GM21576 (cell line): ENCODE measurements around the gene SLC25A6.
"Not testable (repeated sequence)": the region's sequence is repeated elsewhere in the genome, so short reads cannot be mapped to it uniquely, and the experiment has no call there.

Experiments used
- ATAC-seq: cut with Tn5 transposase; IDR thresholded peaks from one replicate; pipeline ENCODE4 v1.9.1; 2021; ENCODE audit warnings: mild to moderate bottlenecking, moderate library complexity; ENCODE audit not compliant: unreplicated experiment

The SLC25A6 gene

DNA sequence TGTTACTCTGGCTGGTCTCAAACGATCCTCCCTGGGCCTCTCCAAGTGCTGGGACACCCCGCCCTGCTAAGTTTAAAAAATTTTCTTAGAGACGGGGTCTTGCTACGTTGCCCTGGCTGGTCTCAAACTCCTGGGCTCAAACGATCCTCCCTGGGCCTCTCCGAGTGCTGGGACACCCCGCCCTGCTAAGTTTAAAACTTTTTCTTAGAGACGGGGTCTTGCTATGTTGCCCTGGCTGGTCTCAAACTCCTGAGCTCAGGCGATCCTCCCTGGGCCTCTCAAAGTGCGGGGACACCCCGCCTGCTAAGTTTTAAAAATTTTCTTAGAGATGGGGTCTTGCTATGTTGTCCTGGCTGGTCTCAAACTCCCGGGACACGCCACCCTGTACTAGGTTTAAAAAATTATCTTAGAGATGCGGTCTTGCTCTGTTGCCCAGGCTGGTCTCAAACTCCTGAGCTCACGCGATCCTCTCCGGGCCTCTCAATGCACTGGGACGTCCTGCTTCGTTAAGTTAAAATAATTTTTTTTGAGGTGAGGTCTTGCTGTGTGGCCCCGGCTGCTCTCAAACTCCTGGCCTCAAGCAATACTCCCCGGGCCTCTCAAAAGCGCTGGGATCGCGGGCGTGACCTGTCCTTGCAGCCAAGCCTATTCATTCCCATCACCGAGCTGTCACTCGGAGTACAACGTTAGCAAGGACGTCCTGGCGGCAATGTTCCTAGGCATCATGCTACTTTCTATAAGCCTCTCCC is 1.1 kb downstream of the SLC25A6 start:
- no peak for ATAC-seq

DNA sequence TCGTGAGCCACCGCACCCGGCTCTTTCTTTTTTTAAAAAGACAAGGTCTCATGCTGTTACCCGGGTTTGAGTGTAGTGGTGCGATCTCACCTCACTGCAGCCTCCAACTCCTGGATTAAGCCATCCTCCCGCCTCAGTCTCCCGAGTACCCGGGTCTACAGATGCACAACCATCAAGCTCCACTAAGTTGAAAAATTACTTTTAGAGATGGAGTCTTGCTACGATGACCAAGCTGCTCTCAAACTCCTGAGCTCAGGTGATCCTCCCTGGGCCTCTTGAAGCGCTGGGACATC is 2.0 kb downstream of the SLC25A6 start:
- no peak for ATAC-seq

DNA sequence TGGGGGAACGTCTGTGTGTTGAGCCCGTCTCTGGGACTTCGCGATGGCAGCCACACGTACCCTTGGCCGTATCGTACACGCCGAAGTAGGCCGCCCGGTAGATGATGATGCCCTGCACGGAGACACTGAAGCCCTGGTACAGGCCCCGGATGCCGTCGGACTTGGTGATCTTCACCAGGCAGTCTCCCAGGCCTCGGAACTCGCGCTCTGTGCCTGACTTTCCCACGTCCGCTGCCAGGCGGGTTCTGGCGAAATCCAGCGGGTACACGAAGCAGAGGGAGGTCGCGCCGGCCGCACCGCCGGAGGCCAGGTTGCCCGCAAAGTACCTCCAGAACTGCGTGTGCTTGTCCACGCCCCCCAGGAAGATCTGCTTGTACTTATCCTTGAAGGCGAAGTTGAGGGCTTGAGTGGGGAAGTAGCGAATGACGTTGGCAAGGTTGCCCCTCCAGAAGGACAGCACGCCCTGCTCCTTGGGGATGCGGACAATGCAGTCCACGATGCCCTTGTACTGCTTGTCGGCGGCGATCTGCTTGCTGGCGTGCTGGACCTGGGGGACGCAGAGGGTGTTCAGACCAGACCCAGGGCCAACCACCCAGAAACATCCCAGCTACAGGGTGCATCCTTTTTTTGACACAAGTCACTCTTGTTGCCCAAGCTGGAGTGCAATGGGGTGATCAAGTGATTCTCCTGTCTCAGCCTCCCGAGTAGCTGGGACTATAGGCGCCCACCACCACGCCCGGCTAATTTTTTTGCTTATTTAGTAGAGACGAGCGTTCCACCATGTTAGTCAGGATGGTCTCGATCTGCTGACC is 2.5 kb downstream of the SLC25A6 start:
- ATAC-seq: no peak

DNA sequence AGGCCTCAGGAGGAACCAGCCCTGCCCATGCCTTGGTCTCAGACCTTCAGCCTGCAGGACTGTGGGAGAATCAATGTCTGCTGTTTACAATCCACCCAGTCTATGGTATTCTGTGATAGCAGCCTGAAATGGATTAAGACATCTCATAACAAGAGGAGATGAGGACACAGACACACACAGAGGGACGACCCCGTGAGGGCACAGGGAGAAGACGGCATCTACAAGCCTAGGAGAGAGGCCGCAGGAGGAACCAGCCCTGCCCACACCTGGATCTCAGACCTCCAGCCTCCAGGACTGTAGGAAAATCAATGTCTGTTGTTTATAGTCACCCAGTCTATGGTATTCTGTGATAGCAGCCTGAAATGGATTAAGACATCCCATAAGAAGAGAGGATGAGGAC is 3.3 kb downstream of the SLC25A6 start:
- ATAC-seq: no peak

GRCh38 chrX:1387141-1387776 is 4.7 kb downstream of the SLC25A6 start:
- ATAC-seq: no peak

DNA sequence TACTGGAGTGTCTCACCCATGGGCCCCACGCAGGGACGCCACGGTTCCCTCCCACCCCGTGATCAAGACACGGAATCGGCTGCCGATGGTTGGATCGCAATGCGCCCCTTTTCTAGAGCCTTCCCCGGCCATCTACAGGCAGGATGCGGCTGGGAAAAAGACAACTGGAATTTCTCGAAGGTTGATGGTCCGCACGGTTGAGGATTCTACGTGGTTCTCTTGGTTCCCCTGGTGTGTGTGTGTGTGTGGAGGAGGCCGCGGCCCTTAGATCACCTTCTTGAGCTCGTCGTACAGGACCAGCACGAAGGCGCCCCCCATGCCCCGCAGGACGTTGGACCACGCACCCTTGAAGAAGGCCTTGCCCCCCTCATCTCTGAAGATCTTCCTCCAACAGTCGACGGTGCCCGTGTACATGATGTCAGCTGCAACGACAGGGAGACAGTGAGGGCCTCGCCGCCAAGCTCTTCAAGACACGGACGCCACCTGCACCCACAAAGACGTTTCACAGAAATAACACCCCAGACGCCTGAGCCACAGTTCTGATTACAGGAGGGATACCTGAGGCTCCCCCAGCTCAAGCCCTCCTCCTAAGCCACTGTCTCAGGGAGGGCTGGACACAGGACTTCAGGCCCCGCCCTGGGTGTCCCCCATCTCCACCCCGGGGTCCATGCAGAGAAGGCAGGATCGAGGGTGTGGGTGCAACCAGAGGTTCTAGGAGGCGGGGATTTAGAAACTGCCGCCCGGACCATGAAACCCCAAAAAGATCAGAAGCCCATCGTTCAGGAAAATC is 5.4 kb downstream of the SLC25A6 start:
- ATAC-seq: no peak

- no peak for ATAC-seq
Measured at GRCh38 chrX:1385253-1386223, 6.4 kb downstream of the SLC25A6 start.

DNA sequence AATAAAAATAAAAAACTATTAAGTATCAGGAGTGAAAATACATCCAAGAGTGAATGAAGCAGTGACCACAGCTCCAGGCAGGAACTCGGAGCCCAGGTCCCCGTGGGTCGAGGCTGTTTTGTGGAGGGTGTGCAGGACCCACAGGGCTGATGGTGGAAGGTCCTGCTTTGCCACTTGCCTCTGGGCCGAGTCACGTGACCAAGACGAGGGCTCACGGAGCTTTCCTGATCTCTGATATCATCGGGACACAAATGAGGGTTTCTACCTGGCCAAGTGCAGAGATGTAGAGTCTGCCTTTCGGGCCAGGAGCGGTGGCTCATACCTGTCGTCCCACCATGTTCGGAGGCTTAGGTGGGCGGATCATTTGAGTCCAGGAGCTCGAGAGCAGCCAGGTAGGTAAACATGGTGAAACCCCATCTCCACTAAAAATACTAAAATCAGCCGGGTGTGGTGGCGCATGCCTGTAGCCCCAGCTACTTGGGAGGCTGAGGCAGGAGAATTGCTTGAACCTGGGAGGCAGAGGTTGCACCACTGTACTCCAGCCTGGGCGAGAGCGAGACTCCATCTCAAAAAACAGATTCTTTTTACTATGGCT is 7.2 kb downstream of the SLC25A6 start:
- ATAC-seq: no peak

GRCh38 chrX:1380672-1381233 is 11.2 kb downstream of the SLC25A6 start:
- no peak for ATAC-seq

DNA sequence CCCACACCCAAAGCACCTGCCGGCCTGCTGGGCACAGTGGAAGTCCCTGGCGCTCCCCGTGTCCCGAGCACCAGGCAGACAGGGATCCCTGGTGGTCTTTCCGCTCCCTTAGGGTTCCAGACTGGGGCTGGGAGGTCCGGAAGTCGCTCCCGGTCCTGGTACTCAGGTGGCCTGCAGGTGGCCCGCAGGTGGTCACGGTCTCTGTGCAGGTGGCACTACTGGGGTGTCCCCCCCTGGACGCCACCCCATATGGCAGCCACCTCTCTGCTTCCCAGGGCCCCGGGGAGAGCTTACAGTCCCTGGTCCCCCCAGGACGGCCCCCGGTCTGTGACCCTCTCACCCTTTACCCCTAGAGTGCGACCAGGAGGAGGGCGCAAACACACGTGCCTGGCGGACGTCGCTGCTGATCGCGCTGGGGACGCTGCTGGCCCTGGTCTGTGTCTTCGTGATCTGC is 13.6 kb downstream of the SLC25A6 start:
- ATAC-seq: no peak

- ATAC-seq: no peak
Measured at GRCh38 chrX:1368385-1368698, 23.6 kb downstream of the SLC25A6 start.

DNA sequence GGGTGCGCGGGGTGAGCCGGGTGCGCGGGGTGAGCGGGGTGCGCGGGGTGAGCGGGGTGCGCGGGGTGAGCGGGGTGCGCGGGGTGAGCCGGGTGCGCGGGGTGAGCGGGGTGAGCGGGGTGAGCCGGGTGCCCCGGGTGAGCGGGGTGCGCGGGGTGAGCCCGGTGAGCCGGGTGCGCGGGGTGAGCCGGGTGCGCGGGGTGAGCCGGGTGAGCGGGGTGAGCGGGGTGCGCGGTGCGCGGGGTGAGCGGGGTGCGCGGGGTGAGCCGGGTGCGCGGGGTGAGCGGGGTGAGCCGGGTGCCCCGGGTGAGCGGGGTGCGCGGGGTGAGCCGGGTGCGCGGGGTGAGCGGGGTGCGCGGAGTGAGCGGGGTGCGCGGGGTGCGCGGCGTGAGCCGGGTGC is 25.6 kb downstream of the SLC25A6 start:
- not testable (repeated sequence) for ATAC-seq

DNA sequence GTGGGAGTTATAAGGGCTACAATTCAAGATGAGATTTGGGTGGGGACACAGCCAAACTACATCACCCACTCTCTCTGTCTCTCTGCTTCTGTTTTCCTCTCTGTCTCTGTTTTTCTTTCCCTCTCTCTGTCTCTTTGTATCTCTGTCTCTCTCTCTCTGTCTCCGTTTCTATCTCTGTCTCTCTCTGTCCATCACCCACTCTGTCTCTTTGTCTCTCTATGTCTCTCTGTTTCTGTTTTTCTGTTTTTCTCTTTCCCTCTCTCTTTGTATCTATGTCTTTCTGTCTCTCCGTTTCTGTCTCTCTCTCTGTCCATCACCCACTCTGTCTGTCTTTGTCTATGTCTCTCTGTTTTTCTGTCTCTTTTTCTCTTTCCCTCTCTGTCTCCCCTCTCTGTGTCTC is 30.0 kb downstream of the SLC25A6 start:
- no peak for ATAC-seq

DNA sequence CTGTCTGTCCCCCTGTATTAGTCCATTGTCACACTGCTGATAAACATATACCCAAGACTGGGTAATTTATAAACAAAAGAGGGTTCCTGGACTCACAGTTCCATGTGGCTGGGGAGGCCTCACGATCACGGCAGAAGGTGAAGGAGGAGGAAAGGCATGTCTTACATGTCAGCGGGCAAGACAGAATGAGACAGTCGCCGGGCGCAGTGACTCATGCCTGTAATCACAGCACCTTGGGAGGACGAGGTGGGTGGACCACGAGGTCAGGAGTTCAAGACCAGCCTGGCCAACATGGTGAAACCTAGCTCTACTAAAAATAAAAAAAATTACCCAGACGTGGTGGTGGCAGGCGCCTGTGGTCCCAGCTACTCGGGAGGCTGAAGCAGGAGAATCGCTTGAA is 30.6 kb downstream of the SLC25A6 start:
- ATAC-seq: no peak

GRCh38 chrX:1360171-1360570 is 31.7 kb downstream of the SLC25A6 start:
- no peak for ATAC-seq

DNA sequence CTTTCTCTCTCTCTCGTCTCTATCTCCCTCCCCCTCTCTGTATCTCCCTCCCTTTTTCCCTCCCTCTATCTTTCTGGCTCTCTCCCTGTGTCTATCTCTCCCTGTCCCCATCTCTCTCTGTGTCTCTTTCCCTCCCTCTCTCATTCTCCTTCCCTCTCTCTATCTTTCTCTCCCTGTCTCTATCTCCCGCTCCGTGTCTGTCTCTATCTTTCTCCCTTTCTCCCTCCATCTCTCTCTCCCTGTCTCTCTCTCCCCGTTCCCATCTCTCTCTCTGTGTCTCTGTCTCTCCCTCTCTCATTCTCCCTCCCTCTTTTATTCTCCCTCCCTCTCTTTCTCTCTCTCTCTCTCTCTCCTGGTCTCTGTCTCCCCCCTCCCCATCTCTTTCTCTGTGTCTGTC is 32.4 kb downstream of the SLC25A6 start:
- no peak for ATAC-seq

DNA sequence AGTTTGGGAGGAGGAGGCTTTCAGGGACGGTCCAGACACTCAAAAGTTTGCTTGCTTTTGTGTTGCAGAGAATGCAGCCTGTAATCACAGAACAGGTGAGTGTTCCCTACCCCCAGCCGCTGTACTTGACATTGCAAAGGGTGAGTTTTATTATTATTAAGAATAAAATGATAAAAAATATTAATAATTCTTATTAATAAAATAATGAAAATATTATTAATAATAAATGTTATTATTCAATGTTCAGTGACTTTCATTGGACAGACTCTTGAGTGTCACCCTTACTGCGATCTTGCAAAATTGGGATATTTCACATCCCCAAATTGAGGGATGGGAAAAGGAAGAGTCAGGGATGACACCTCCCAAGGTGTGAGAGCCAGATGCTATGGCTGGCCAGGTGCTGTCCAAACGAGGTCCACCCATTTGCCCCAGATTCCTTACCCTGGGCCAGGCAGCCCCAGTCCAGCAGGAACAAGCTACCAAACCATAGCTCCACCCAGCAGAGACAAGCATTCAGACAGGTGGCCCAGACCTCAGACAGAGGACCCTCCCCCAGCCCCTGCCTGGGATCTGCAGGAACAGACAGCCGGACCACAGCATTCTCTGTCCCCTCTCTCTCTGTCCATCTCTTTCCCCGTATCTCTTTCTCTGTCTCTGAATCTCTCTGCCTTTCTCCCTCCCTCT is 33.0 kb downstream of the SLC25A6 start:
- ATAC-seq: no peak

DNA sequence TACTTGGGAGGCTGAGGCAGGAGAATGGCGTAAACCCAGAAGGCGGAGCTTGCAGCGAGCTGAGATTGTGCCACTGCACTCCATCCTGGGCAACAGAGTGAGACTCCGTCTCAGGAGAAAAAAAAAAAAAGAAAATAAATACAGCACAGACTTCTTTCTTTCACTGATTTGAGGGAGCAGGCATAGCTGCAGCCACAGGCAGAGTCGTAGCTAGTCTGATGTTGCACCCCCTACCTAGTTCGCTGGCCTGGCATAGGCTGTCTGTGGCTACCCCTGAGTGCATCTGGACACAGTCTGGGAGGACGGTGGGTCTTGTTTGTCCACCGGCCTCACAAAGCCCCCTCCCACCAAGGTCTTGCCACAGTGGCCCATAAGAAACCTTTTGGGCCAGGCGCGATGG is 33.9 kb downstream of the SLC25A6 start:
- ATAC-seq: no peak
